Daoy (cell line): ENCODE measurements around the gene GLS2. TPM values are rescaled to one million over a fixed set of nuclear protein-coding genes. Genes with fewer than 3 reads are reported as not detected.
A peak's percentile ranks its signal among the peaks of the same experiment; 100 is the strongest.
"Not testable (repeated sequence)": the region's sequence is repeated elsewhere in the genome, so short reads cannot be mapped to it uniquely, and the experiment has no call there.

Experiments used
- DNase-seq: peaks from one replicate; pipeline ENCODE4 v3.0.0-alpha.2; 2015; ENCODE audit warnings: low read depth
- total RNA-seq: library from RNA; depleted of rRNA; stranded (reverse); fragments of >200 nt; shearing (Covaris generic); gene quantifications from 2 replicates; pipeline ENCODE4 v1.2.3, GENCODE V29; 2014; rRNA removed

Gene GLS2
- total RNA-seq = 5.4 TPM in 1 of 2 replicates, not detected in the other

GRCh38 chr12:56488041-56488955 lies at the start of gene GLS2:
GLS2 (minus strand) TSS chr12:56488161; CDS start chr12:56488118, 43 bp downstream.
- DNase-seq = peak; percentile 81

- DNase-seq = no peak
Measured at GRCh38 chr12:56537546-56537945, 49.6 kb upstream of the GLS2 start.

- DNase-seq = no peak
Measured at GRCh38 chr12:56530390-56531055, 42.6 kb upstream of the GLS2 start.

- no peak for DNase-seq
Measured at GRCh38 chr12:56529656-56530055, 41.7 kb upstream of the GLS2 start.

- DNase-seq = no peak
Measured at GRCh38 chr12:56528846-56529245, 40.9 kb upstream of the GLS2 start.

GRCh38 chr12:56522411-56523193 lies 34.6 kb upstream of the GLS2 start:
- DNase-seq = peak; percentile 13

- peak; percentile 89 for DNase-seq
Measured at GRCh38 chr12:56521590-56522371, 33.8 kb upstream of the GLS2 start, which contains the start of gene RBMS2. RBMS2 (plus strand) TSS chr12:56521820; CDS start chr12:56522024, 204 bp downstream.

GRCh38 chr12:56521209-56521589 lies 33.2 kb upstream of the GLS2 start:
- no peak for DNase-seq

GRCh38 chr12:56520506-56520905 lies 32.5 kb upstream of the GLS2 start:
- DNase-seq = no peak

- peak; percentile 19 for DNase-seq
Measured at GRCh38 chr12:56520048-56520447, 32.1 kb upstream of the GLS2 start.

GRCh38 chr12:56518570-56518969 lies 30.6 kb upstream of the GLS2 start:
- DNase-seq = peak; percentile 54

GRCh38 chr12:56517854-56518253 lies 29.9 kb upstream of the GLS2 start:
- peak; percentile 30 for DNase-seq

GRCh38 chr12:56514014-56514318 lies 26.0 kb upstream of the GLS2 start:
- not testable (repeated sequence) for DNase-seq

- DNase-seq = no peak
Measured at GRCh38 chr12:56510786-56511185, 22.8 kb upstream of the GLS2 start.

- not testable (repeated sequence) for DNase-seq
Measured at GRCh38 chr12:56499879-56500278, 11.9 kb upstream of the GLS2 start.

GRCh38 chr12:56499452-56499851 lies 11.5 kb upstream of the GLS2 start:
- DNase-seq = not testable (repeated sequence)

GRCh38 chr12:56498126-56498902 lies 10.4 kb upstream of the GLS2 start:
- not testable (repeated sequence) for DNase-seq

GRCh38 chr12:56496704-56497103 lies 8.7 kb upstream of the GLS2 start:
- DNase-seq = peak; percentile 48

- DNase-seq = not testable (repeated sequence)
Measured at GRCh38 chr12:56494481-56494880, 6.5 kb upstream of the GLS2 start.

- DNase-seq = not testable (repeated sequence)
Measured at GRCh38 chr12:56494106-56494415, 6.1 kb upstream of the GLS2 start.
